Heart left ventricle (tissue), 13 donors: Measurements from ENCODE around the gene WRAP73.

ENCODE experiments used
- POLR2A ChIP-seq, 2 donors: fragments of 450-650 bp; IDR thresholded peaks; one replicate each; pipeline ENCODE4 v1.6.1; 2017; ENCODE audit warnings: antibody characterized with exemption in 2 of 2, mild to moderate bottlenecking in 2 of 2, moderate library complexity in 2 of 2
- TF ChIP-seq, protein P1 (sequence below), 12 donors: fragments of 200-600 bp; sonication (generic) in 4 of 12; IDR thresholded peaks; one replicate each; pipeline versions ENCODE4 v1.5.0 to v1.8.0; 2018 to 2022; ENCODE audit warnings: antibody characterized with exemption in 12 of 12, mild to moderate bottlenecking in 5 of 12
- donor health status: ischemic (EF 13 %, LVEDD 7.1; RV severe dilation, severe dysfunction).
- donor health status: DM: no; HTN: yes; CAD: no.
- donor health status: DM: no; HTN: no; CAD: no.
- donor health status: ischemic (EF 25% LVEDD 6.9; RV normal size, moderate dysfunction).
- donor health status: ischemic (EF 25% LVEDD 5.7; RV mildly dilated, moderate dysfunction).
- donor health status: ischemic (EF 35%, LVEDD 5.7; RV mildly dilated, moderate dysfunction).
- donor health status: nonischemic (EF 11% LVEDD 7.7; RV severe dilation, severe dysfunction).
- donor health status: DM: yes; HTN: yes; CAD: no.
- donor health status: PGD.
- donor health status: ischemic (EF 29% LVEDD 5.4; RV normal size, mild dysfunction).
- donor health status: nonischemic (EF 23%, LVEDD 6.1; RV moderate dilation, normal function).

DNA sequence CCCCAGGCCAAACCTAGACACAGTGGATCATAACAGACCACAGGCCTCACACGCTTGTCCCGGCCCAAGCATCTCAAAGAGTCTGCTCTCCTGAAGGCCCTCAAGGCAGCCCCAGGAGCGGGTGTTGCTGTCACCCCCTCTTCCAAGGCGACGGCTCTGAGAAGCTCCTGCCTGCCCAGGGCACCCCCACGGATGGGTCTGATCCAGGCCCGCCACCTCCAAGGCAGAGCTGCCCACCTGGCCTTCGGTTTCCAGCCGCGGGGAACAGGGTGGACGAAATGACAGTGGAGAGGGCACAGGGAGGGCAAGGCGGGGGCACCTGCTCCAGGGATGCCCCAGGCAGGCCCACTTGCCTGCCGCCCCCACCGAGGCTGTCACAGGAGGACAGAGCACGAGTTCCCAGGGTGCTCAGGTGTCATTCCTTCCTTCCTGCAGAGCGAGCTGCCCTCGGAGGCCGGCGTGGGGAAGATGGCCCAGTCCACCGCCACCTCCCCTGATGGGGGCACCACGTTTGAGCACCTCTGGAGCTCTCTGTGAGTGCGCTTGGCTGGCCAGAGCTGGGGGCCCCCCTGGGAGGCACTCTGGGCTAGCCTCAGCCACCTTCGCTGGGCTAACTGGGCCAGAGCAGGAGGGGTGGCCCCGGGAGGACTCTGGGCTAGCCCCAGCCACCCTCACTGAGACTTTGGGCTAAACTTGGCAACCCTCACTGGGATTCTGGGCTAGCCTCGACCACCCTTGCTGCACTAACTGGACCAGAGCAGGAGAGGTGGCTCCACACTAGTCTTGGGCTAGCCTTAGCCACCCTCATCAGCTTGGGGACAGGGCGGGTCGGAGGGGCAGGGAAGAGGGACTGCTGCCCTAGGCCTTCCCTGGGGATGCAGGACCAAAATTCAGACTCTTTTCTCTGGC lies 32.2 kb upstream of the WRAP73 start:
- TF ChIP-seq, protein P1, sequence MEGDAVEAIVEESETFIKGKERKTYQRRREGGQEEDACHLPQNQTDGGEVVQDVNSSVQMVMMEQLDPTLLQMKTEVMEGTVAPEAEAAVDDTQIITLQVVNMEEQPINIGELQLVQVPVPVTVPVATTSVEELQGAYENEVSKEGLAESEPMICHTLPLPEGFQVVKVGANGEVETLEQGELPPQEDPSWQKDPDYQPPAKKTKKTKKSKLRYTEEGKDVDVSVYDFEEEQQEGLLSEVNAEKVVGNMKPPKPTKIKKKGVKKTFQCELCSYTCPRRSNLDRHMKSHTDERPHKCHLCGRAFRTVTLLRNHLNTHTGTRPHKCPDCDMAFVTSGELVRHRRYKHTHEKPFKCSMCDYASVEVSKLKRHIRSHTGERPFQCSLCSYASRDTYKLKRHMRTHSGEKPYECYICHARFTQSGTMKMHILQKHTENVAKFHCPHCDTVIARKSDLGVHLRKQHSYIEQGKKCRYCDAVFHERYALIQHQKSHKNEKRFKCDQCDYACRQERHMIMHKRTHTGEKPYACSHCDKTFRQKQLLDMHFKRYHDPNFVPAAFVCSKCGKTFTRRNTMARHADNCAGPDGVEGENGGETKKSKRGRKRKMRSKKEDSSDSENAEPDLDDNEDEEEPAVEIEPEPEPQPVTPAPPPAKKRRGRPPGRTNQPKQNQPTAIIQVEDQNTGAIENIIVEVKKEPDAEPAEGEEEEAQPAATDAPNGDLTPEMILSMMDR (IDR thresholded peaks at IDR 0.05), result no peak
- TF ChIP-seq POLR2A (IDR thresholded peaks at IDR 0.05), result no peak
